WTC11 (cell line): ENCODE data around the gene MPI. TPM values are rescaled to one million over a fixed set of nuclear protein-coding genes. Genes with fewer than 3 reads are reported as not detected.

Experiments
- ATAC-seq: fragments of 200-7000 bp; cut with Tn5 transposase; 2 replicates; pipeline ENCODE4 v1.10.0; 2021; ENCODE audit warnings: mild to moderate bottlenecking, moderate library complexity
- CTCF ChIA-PET: fragments of 300-600 bp; sonication (Branson Sonifier 250); formaldehyde crosslinking; loops from one replicate; lab custom pipeline; 2021; ENCODE audit warnings: antibody characterized with exemption; lab: Charles Lee
- POLR2A ChIA-PET: fragments of 350-600 bp; sonication (Branson Sonifier 250); formaldehyde crosslinking; loops from one replicate; lab custom pipeline; 2021; ENCODE audit warnings: antibody characterized with exemption; lab: Charles Lee
- DNase-seq: peaks from one replicate; pipeline ENCODE4 v3.0.0; 2021; ENCODE audit warnings: low spot score
- H3K27ac Mint-ChIP-seq: 2 replicates; pipeline ENCODE4 v1.8.0; 2021; ENCODE audit warnings: mixed read lengths
- H3K27me3 Mint-ChIP-seq: 2 replicates; pipeline ENCODE4 v1.8.0; 2021; ENCODE audit warnings: low read depth, mild to moderate bottlenecking, moderate library complexity, mixed read lengths
- H3K36me3 Mint-ChIP-seq: 2 replicates; pipeline ENCODE4 v1.8.0; 2021; ENCODE audit warnings: mixed read lengths
- H3K4me1 Mint-ChIP-seq: 2 replicates; pipeline ENCODE4 v1.8.0; 2022; ENCODE audit warnings: mixed read lengths
- H3K4me3 Mint-ChIP-seq: 2 replicates; pipeline ENCODE4 v1.8.0; 2021; ENCODE audit warnings: mild to moderate bottlenecking, moderate library complexity, mixed read lengths
- H3K9me3 Mint-ChIP-seq: 2 replicates; pipeline ENCODE4 v1.8.0; 2021; ENCODE audit warnings: mixed read lengths
- ELF4 ChIP-seq: sonication (generic); formaldehyde crosslinking; IDR thresholded peaks from 2 replicates; pipeline ENCODE4 v1.8.1; 2022; ENCODE audit warnings: low read depth, mild to moderate bottlenecking, moderate library complexity, missing genetic modification reagents
- ETV6 ChIP-seq: sonication (generic); formaldehyde crosslinking; IDR thresholded peaks from 2 replicates; pipeline ENCODE4 v1.8.1; 2022; ENCODE audit warnings: mild to moderate bottlenecking, missing genetic modification reagents
- FOXK1 ChIP-seq: sonication (generic); formaldehyde crosslinking; IDR thresholded peaks from 2 replicates; pipeline ENCODE4 v1.8.0; 2022; ENCODE audit warnings: mild to moderate bottlenecking, moderate library complexity, missing genetic modification reagents
- GABPB1 ChIP-seq: sonication (generic); formaldehyde crosslinking; IDR thresholded peaks from 2 replicates; pipeline ENCODE4 v1.8.1; 2023; ENCODE audit warnings: mild to moderate bottlenecking, missing genetic modification reagents
- IRF1 ChIP-seq: sonication (generic); formaldehyde crosslinking; IDR thresholded peaks from 2 replicates; pipeline ENCODE4 v1.8.0; 2023; ENCODE audit warnings: missing genetic modification reagents
- MYBL2 ChIP-seq: sonication (generic); formaldehyde crosslinking; IDR thresholded peaks from 2 replicates; pipeline ENCODE4 v1.8.1; 2023; ENCODE audit warnings: mild to moderate bottlenecking, moderate library complexity, missing genetic modification reagents
- NR2C2 ChIP-seq: sonication (generic); formaldehyde crosslinking; IDR thresholded peaks from 2 replicates; pipeline ENCODE4 v1.8.0; 2022; ENCODE audit warnings: mild to moderate bottlenecking, missing genetic modification reagents
- OVOL2 ChIP-seq: fragments of 250-450 bp; sonication (Bioruptor Pico); IDR thresholded peaks from 2 replicates; pipeline ENCODE4 v1.9.0; 2021; ENCODE audit warnings: mild to moderate bottlenecking, borderline replicate concordance
- TEAD4 ChIP-seq: sonication (generic); formaldehyde crosslinking; IDR thresholded peaks from 2 replicates; pipeline ENCODE4 v1.8.0; 2022; ENCODE audit warnings: mild to moderate bottlenecking, missing genetic modification reagents
- ZNF219 ChIP-seq: sonication (generic); formaldehyde crosslinking; IDR thresholded peaks from 2 replicates; pipeline ENCODE4 v1.8.0; 2023; ENCODE audit warnings: missing genetic modification reagents, mild to moderate bottlenecking, borderline replicate concordance
- ZNF317 ChIP-seq: sonication (generic); formaldehyde crosslinking; IDR thresholded peaks from 2 replicates; pipeline ENCODE4 v1.8.1; 2023; ENCODE audit warnings: low read depth, mild to moderate bottlenecking, moderate library complexity, missing genetic modification reagents, borderline replicate concordance
- ZNF396 ChIP-seq: fragments of 250-450 bp; sonication (Bioruptor Pico); IDR thresholded peaks from 2 replicates; pipeline ENCODE4 v1.8.0; 2021; ENCODE audit warnings: mild to moderate bottlenecking, moderate library complexity, borderline replicate concordance
- ZNF512 ChIP-seq: sonication (generic); formaldehyde crosslinking; IDR thresholded peaks from 2 replicates; pipeline ENCODE4 v1.8.1; 2022; ENCODE audit warnings: missing genetic modification reagents, borderline replicate concordance
- ZSCAN18 ChIP-seq: fragments of 250-450 bp; sonication (Bioruptor Pico); IDR thresholded peaks from 2 replicates; pipeline ENCODE4 v2.1.2; 2022; ENCODE audit warnings: mild to moderate bottlenecking, moderate library complexity
- total RNA-seq: library from RNA; stranded (reverse); gene quantifications from 3 replicates; pipeline ENCODE4 v1.2.3, GENCODE V29; 2021
- TF ChIP-seq, protein P1 (sequence below): sonication (generic); formaldehyde crosslinking; IDR thresholded peaks from 2 replicates; pipeline ENCODE4 v1.8.0; 2022; ENCODE audit warnings: mild to moderate bottlenecking, missing genetic modification reagents
- TF ChIP-seq, protein P2 (sequence below): sonication (generic); formaldehyde crosslinking; IDR thresholded peaks from 2 replicates; pipeline ENCODE4 v1.8.1; 2023; ENCODE audit warnings: mild to moderate bottlenecking, moderate library complexity, missing genetic modification reagents
- TF ChIP-seq, protein P3 (sequence below): sonication (generic); formaldehyde crosslinking; IDR thresholded peaks from 2 replicates; pipeline ENCODE4 v1.8.0; 2023; ENCODE audit warnings: missing genetic modification reagents, mild to moderate bottlenecking, borderline replicate concordance
- TF ChIP-seq, protein P4 (sequence below): fragments of 250-450 bp; sonication (Bioruptor Pico); IDR thresholded peaks from 2 replicates; pipeline ENCODE4 v1.9.0; 2021; ENCODE audit warnings: mild to moderate bottlenecking

MPI gene
- total RNA-seq, 1 experiment from 2014 or later: 36.3 TPM

DNA sequence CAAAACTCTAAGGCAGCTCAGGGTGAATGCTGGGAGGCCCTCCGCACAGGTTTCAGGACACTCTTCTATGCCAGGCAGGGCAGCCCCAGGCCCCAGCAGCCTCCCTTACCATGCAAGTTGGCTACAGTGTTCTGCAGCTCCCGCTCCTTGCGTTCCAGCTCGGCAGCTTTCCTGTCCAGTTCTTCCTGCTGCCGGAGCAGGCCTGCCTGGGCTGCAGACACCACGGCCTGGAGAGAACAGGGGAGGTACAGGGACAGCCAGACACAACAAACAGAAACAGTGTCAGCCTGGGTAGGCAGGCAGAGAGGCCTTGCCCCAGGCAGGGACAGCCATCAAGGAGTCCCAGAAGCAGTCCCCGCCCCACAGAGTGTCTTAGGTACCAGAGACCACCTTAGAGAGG is 37.9 kb upstream of the MPI start:
- H3K36me3 Mint-ChIP-seq: peaks cover 15% of the 10 kb centered on the region
- POLR2A ChIA-PET: no interaction called here
- H3K9me3 Mint-ChIP-seq: no peaks in the 10 kb centered on the region
- CTCF ChIA-PET: interaction anchor here (1.8 kb wide), 1 partner anchor 50 kb away, joined by 6 read pairs; no protein-coding TSS in a partner anchor
- no peaks in the 10 kb centered on the region for H3K4me1 Mint-ChIP-seq
- TF ChIP-seq ELF4 (CRISPR knock-in tag) (no peak), ETV6 (CRISPR knock-in tag) (no peak), ZNF512 (CRISPR knock-in tag) (no peak), FOXK1 (CRISPR knock-in tag) (no peak), MYBL2 (CRISPR knock-in tag) (no peak), NR2C2 (CRISPR knock-in tag) (no peak), GABPB1 (CRISPR knock-in tag) (no peak), TEAD4 (CRISPR knock-in tag) (no peak), ZSCAN18 (CRISPR knock-in tag) (no peak), IRF1 (CRISPR knock-in tag) (no peak), ZNF396 (CRISPR knock-in tag) (no peak)
- TF ChIP-seq, protein P1, sequence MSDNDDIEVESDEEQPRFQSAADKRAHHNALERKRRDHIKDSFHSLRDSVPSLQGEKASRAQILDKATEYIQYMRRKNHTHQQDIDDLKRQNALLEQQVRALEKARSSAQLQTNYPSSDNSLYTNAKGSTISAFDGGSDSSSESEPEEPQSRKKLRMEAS (CRISPR knock-in tag): no peak
- TF ChIP-seq, protein P2, sequence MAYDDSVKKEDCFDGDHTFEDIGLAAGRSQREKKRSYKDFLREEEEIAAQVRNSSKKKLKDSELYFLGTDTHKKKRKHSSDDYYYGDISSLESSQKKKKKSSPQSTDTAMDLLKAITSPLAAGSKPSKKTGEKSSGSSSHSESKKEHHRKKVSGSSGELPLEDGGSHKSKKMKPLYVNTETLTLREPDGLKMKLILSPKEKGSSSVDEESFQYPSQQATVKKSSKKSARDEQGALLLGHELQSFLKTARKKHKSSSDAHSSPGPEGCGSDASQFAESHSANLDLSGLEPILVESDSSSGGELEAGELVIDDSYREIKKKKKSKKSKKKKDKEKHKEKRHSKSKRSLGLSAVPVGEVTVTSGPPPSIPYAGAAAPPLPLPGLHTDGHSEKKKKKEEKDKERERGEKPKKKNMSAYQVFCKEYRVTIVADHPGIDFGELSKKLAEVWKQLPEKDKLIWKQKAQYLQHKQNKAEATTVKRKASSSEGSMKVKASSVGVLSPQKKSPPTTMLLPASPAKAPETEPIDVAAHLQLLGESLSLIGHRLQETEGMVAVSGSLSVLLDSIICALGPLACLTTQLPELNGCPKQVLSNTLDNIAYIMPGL (CRISPR knock-in tag): no peak
- TF ChIP-seq, protein P3, sequence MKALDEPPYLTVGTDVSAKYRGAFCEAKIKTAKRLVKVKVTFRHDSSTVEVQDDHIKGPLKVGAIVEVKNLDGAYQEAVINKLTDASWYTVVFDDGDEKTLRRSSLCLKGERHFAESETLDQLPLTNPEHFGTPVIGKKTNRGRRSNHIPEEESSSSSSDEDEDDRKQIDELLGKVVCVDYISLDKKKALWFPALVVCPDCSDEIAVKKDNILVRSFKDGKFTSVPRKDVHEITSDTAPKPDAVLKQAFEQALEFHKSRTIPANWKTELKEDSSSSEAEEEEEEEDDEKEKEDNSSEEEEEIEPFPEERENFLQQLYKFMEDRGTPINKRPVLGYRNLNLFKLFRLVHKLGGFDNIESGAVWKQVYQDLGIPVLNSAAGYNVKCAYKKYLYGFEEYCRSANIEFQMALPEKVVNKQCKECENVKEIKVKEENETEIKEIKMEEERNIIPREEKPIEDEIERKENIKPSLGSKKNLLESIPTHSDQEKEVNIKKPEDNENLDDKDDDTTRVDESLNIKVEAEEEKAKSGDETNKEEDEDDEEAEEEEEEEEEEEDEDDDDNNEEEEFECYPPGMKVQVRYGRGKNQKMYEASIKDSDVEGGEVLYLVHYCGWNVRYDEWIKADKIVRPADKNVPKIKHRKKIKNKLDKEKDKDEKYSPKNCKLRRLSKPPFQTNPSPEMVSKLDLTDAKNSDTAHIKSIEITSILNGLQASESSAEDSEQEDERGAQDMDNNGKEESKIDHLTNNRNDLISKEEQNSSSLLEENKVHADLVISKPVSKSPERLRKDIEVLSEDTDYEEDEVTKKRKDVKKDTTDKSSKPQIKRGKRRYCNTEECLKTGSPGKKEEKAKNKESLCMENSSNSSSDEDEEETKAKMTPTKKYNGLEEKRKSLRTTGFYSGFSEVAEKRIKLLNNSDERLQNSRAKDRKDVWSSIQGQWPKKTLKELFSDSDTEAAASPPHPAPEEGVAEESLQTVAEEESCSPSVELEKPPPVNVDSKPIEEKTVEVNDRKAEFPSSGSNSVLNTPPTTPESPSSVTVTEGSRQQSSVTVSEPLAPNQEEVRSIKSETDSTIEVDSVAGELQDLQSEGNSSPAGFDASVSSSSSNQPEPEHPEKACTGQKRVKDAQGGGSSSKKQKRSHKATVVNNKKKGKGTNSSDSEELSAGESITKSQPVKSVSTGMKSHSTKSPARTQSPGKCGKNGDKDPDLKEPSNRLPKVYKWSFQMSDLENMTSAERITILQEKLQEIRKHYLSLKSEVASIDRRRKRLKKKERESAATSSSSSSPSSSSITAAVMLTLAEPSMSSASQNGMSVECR (CRISPR knock-in tag): no peak
- no peak overlapping the region for H3K4me3 Mint-ChIP-seq
- DNase-seq (no peak), ATAC-seq (no peak)
- H3K27me3 Mint-ChIP-seq: no peaks in the 10 kb centered on the region
- no peak overlapping the region for H3K27ac Mint-ChIP-seq

DNA sequence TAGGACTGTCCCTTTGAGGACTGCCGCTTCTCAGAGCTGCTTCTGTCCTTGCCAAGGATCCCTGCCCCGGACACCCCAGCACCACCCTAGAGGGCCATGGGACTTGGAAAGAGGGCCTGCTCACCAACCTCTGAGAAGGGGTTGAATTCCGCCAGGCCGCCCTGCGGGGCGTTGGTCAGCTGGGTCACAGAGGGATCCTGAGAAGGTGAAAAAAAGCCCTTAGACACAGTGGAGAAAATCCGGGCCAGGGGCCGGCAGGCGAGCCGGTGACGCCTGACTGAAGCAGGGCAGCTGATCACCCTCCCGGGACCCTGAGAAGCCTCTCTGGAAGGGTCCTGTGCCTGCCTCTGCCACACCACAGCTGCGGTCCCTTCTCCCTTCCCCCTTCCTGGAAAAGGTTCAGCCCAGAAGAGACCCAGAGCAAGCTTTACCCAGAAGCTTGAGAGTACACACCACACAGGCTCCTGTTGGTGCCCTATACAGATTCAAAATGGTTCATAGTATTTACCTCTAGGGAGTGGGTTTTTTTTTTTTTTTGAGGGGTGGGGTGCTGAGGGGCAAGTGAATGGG is 35.3 kb upstream of the MPI start:
- CTCF ChIA-PET: interaction anchor here (1.2 to 3.1 kb wide), 4 partner anchors 8 to 233 kb away, joined by 3 to 17 read pairs (median 10); partner anchors contain the start of gene ULK3
- POLR2A ChIA-PET: no interaction called here
- no peak overlapping the region for H3K4me3 Mint-ChIP-seq
- no peak overlapping the region for H3K27ac Mint-ChIP-seq
- H3K36me3 Mint-ChIP-seq: peaks cover 12% of the 10 kb centered on the region
- no peaks in the 10 kb centered on the region for H3K4me1 Mint-ChIP-seq
- ATAC-seq (no peak), DNase-seq (no peak)
- H3K9me3 Mint-ChIP-seq: no peaks in the 10 kb centered on the region
- H3K27me3 Mint-ChIP-seq: no peaks in the 10 kb centered on the region
- no peak for TF ChIP-seq OVOL2 (CRISPR knock-in tag)
- TF ChIP-seq ZNF317 (CRISPR knock-in tag): no peak
- TF ChIP-seq ZNF396 (CRISPR knock-in tag): no peak
- TF ChIP-seq, protein P1 (CRISPR knock-in tag): no peak
- TF ChIP-seq, protein P4, sequence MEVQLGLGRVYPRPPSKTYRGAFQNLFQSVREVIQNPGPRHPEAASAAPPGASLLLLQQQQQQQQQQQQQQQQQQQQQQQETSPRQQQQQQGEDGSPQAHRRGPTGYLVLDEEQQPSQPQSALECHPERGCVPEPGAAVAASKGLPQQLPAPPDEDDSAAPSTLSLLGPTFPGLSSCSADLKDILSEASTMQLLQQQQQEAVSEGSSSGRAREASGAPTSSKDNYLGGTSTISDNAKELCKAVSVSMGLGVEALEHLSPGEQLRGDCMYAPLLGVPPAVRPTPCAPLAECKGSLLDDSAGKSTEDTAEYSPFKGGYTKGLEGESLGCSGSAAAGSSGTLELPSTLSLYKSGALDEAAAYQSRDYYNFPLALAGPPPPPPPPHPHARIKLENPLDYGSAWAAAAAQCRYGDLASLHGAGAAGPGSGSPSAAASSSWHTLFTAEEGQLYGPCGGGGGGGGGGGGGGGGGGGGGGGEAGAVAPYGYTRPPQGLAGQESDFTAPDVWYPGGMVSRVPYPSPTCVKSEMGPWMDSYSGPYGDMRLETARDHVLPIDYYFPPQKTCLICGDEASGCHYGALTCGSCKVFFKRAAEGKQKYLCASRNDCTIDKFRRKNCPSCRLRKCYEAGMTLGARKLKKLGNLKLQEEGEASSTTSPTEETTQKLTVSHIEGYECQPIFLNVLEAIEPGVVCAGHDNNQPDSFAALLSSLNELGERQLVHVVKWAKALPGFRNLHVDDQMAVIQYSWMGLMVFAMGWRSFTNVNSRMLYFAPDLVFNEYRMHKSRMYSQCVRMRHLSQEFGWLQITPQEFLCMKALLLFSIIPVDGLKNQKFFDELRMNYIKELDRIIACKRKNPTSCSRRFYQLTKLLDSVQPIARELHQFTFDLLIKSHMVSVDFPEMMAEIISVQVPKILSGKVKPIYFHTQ: no peak
- TF ChIP-seq ZNF512 (CRISPR knock-in tag): no peak
- no peak for TF ChIP-seq ZNF219 (CRISPR knock-in tag)
